H9 (cell line): ENCODE results near the gene ANTXR2. TPM values are rescaled to one million over a fixed set of nuclear protein-coding genes. Genes with fewer than 3 reads are reported as not detected.

ENCODE experiments used
- DNase-seq: peaks from one replicate; pipeline ENCODE4 v3.0.0-alpha.2; 2017
- H2AFZ ChIP-seq: one replicate; pipeline ENCODE4 v1.6.1; 2013; ENCODE audit warnings: mild to moderate bottlenecking, low read length, control low read depth, moderate library complexity
- H2AK5ac ChIP-seq: 2 replicates; pipeline ENCODE4 v1.6.1; 2013; ENCODE audit warnings: low read length, control low read depth, mixed read lengths; ENCODE audit not compliant: insufficient read length
- H2BK120ac ChIP-seq: one replicate; pipeline ENCODE4 v1.6.1; 2013; ENCODE audit warnings: low read depth, mild to moderate bottlenecking, low read length, control low read depth, inconsistent platforms; ENCODE audit not compliant: poor library complexity, severe bottlenecking
- H2BK12ac ChIP-seq: 2 replicates; pipeline ENCODE4 v1.6.1; 2013; ENCODE audit warnings: low read length, control low read depth, mixed read lengths, low read depth; ENCODE audit not compliant: insufficient read length
- H2BK15ac ChIP-seq: 2 replicates; pipeline ENCODE4 v1.6.1; 2013; ENCODE audit warnings: low read depth, low read length, control low read depth
- H2BK20ac ChIP-seq: one replicate; pipeline ENCODE4 v1.6.1; 2013; ENCODE audit warnings: low read depth, mild to moderate bottlenecking, low read length, control low read depth, inconsistent platforms; ENCODE audit not compliant: poor library complexity, severe bottlenecking
- H2BK5ac ChIP-seq: 2 replicates; pipeline ENCODE4 v1.6.1; 2013; ENCODE audit warnings: low read length, control low read depth, mixed read lengths; ENCODE audit not compliant: insufficient read length
- H3K14ac ChIP-seq: 2 replicates; pipeline ENCODE4 v1.6.1; 2013; ENCODE audit warnings: low read length, control low read depth; ENCODE audit not compliant: insufficient read depth
- H3K18ac ChIP-seq: 2 replicates; pipeline ENCODE4 v1.6.1; 2013; ENCODE audit warnings: low read depth, mild to moderate bottlenecking, mixed read lengths, low read length, control low read depth; ENCODE audit not compliant: insufficient read length
- H3K23ac ChIP-seq: 2 replicates; pipeline ENCODE4 v1.6.1; 2013; ENCODE audit warnings: low read length, control low read depth, mixed read lengths, low read depth; ENCODE audit not compliant: insufficient read length
- H3K23me2 ChIP-seq: 2 replicates; pipeline ENCODE4 v1.6.1; 2013; ENCODE audit warnings: low read depth, mild to moderate bottlenecking, mixed read lengths, low read length, control low read depth; ENCODE audit not compliant: insufficient read length, poor library complexity, severe bottlenecking
- H3K27ac ChIP-seq: 2 replicates; pipeline ENCODE4 v1.5.1; 2013; ENCODE audit warnings: low read length, control low read depth, mixed read lengths, low read depth; ENCODE audit not compliant: insufficient read length
- H3K27me3 ChIP-seq: 2 replicates; pipeline ENCODE4 v1.6.1; 2013; ENCODE audit warnings: low read length, control low read depth, inconsistent platforms; ENCODE audit not compliant: insufficient read depth
- H3K4ac ChIP-seq: 2 replicates; pipeline ENCODE4 v1.6.1; 2013; ENCODE audit warnings: low read depth, mild to moderate bottlenecking, control low read depth, inconsistent platforms, low read length, moderate library complexity
- H3K4me1 ChIP-seq: 2 replicates; pipeline ENCODE4 v1.6.1; 2013; ENCODE audit warnings: low read length, control low read depth, inconsistent platforms; ENCODE audit not compliant: insufficient read depth
- H3K4me2 ChIP-seq: 2 replicates; pipeline ENCODE4 v1.6.1; 2013; ENCODE audit warnings: low read length, control low read depth, mixed read lengths; ENCODE audit not compliant: insufficient read length, insufficient read depth
- H3K56ac ChIP-seq: 2 replicates; pipeline ENCODE4 v1.6.1; 2013; ENCODE audit warnings: low read depth, mild to moderate bottlenecking, mixed read lengths, low read length, control low read depth; ENCODE audit not compliant: insufficient read length
- H3K79me1 ChIP-seq: 2 replicates; pipeline ENCODE4 v1.6.1; 2013; ENCODE audit warnings: low read depth, mild to moderate bottlenecking, moderate library complexity, low read length, control low read depth, inconsistent platforms; ENCODE audit not compliant: insufficient read depth, poor library complexity, severe bottlenecking
- H3K79me2 ChIP-seq: 2 replicates; pipeline ENCODE4 v1.6.1; 2013; ENCODE audit warnings: low read length, control low read depth, inconsistent platforms; ENCODE audit not compliant: insufficient read depth
- H3K9ac ChIP-seq: 2 replicates; pipeline ENCODE4 v1.6.1; 2013; ENCODE audit warnings: low read length, control low read depth, mixed read lengths; ENCODE audit not compliant: insufficient read length; ENCODE audit errors: extremely low read depth
- H3K9me3 ChIP-seq: one replicate; pipeline ENCODE4 v1.6.1; 2013; ENCODE audit warnings: low read depth, low read length, inconsistent platforms; ENCODE audit not compliant: control insufficient read depth
- H3T11ph ChIP-seq: one replicate; pipeline ENCODE4 v1.6.1; 2013; ENCODE audit warnings: mild to moderate bottlenecking, low read length, control low read depth, inconsistent platforms
- H4K20me1 ChIP-seq: one replicate; pipeline ENCODE4 v1.6.1; 2013; ENCODE audit not compliant: control insufficient read depth, insufficient read length, insufficient read depth
- H4K5ac ChIP-seq: 2 replicates; pipeline ENCODE4 v1.6.1; 2013; ENCODE audit warnings: low read depth, mild to moderate bottlenecking, mixed read lengths, low read length, control low read depth; ENCODE audit not compliant: insufficient read length
- H4K8ac ChIP-seq: replicated peaks from 2 replicates; pipeline ENCODE4 v1.6.1; 2013; ENCODE audit warnings: low read length, control low read depth, mixed read lengths, low read depth; ENCODE audit not compliant: insufficient read length
- H4K91ac ChIP-seq: 2 replicates; pipeline ENCODE4 v1.6.1; 2013; ENCODE audit warnings: low read depth, mild to moderate bottlenecking, moderate library complexity, mixed read lengths, low read length, control low read depth; ENCODE audit not compliant: insufficient read length
- H3K27ac Mint-ChIP-seq, 3 experiments: 2 replicates in 2 of 3; 3 replicates in 1 of 3; pipeline ENCODE4 v1.8.0; 2020 to 2021; ENCODE audit warnings: mixed read lengths in 3 of 3, mild to moderate bottlenecking in 1 of 3, moderate library complexity in 1 of 3
- H3K27me3 Mint-ChIP-seq: 2 replicates; pipeline ENCODE4 v1.8.0; 2021; ENCODE audit warnings: low read depth, mild to moderate bottlenecking, moderate library complexity, mixed read lengths
- H3K36me3 Mint-ChIP-seq, 3 experiments: 2 replicates in 2 of 3; 3 replicates in 1 of 3; pipeline ENCODE4 v1.8.0; 2020 to 2021; ENCODE audit warnings: low read depth in 3 of 3, mixed read lengths in 3 of 3; ENCODE audit not compliant: insufficient read depth in 1 of 3
- H3K4me1 Mint-ChIP-seq, 2 experiments: 2 replicates each; pipeline ENCODE4 v1.8.0; 2020; ENCODE audit warnings: mixed read lengths in 2 of 2
- H3K4me3 Mint-ChIP-seq, 2 experiments: 2 replicates in 1 of 2; 3 replicates in 1 of 2; pipeline ENCODE4 v1.8.0; 2020 to 2021; ENCODE audit warnings: mild to moderate bottlenecking in 2 of 2, mixed read lengths in 2 of 2, moderate library complexity in 1 of 2
- H3K9me3 Mint-ChIP-seq, 2 experiments: 2 replicates in 1 of 2; 3 replicates in 1 of 2; pipeline ENCODE4 v1.8.0; 2020; ENCODE audit warnings: mild to moderate bottlenecking in 2 of 2, mixed read lengths in 2 of 2, moderate library complexity in 1 of 2
- CTCF ChIP-seq: fragments of 200-600 bp; sonication (generic); conservative IDR thresholded peaks from 3 replicates; pipeline ENCODE4 v1.8.0; 2021; ENCODE audit warnings: antibody characterized with exemption, mild to moderate bottlenecking
- WGBS: extraction: QIAGEN DNeasy Blood & Tissue Kit; methylation state at CpG from one replicate; pipeline ENCODE4 v1.1.7; 2013; ENCODE audit warnings: missing lambda C conversion rate, low lambda C conversion rate, mixed read lengths; ENCODE audit not compliant: insufficient read length; ENCODE audit errors: extremely low coverage; 5-methylcytosine and 5-hydroxymethylcytosine counted together
- total RNA-seq: library from RNA; stranded (reverse); gene quantifications from 2 replicates; pipeline ENCODE4 v1.2.1, GENCODE V29; 2021

Gene ANTXR2
- total RNA-seq, 1 experiment from 2014 or later = 4.7 TPM

DNA sequence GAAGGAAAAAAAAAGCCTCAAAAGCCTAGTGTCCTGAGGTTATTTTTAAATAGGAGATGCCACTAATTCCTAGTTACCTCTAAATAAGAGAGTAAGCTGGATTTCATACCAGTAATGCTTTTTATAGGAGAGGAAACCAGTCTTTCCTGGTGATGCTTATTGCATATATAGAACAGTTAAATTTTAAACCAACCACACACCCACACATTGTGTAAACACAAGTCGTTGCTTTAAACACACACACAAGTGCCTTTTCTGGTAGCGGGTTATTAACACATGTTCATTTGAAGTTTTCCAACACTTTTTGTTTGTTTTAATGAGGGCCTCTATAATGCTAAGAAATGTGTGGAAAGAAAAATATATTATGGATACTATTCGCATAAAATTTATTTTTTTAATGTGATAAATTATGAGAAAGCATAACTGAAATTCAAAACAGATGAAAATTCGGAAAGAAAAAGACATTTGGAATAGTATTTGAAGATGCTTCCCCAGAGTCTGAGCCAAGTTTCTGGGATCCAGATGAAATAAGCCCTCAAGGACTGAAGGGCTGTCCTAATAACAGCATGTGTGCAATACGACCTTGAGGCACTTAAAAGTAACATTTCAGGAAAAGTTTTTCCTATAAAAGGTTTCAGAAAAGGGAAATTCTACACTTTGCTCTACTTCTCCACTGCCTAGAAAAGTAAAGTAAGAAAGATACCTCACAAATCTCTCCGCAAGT, 2.0 kb downstream of the ANTXR2 start:
- no peak for TF ChIP-seq CTCF
- Histone ChIP-seq H4K91ac (no peak overlapping the region), H3K23ac (no peak overlapping the region), H2BK5ac (no peak overlapping the region), H2BK20ac (no peak overlapping the region), H3K23me2 (peaks cover 18% of the 10 kb centered on the region), H2AK5ac (no peak overlapping the region), H3K14ac (no peak overlapping the region), H3T11ph (no peak overlapping the region), H3K4ac (no peak overlapping the region), H3K9ac (no peak overlapping the region), H2BK12ac (no peak overlapping the region), H3K4me1 (no peaks in the 10 kb centered on the region; the same call in 1 of the 2 replicates), H2BK15ac (no peak overlapping the region), H3K9me3 (no peaks in the 10 kb centered on the region), H3K18ac (no peak overlapping the region), H4K20me1 (no peaks in the 10 kb centered on the region), H4K5ac (no peak overlapping the region), H3K79me2 (no peaks in the 10 kb centered on the region), H3K56ac (no peak overlapping the region), H2AFZ (no peak overlapping the region), H3K79me1 (no peaks in the 10 kb centered on the region), H4K8ac (no peak overlapping the region), H2BK120ac (no peak overlapping the region), H3K27me3 (no peaks in the 10 kb centered on the region), H3K4me2 (peak overlapping the region; percentile 87), H3K27ac (no peak overlapping the region)
- Mint-ChIP-seq H3K4me1 (peaks cover 13 to 14% of the 10 kb centered on the region in 2 experiments), H3K27me3 (peaks cover 38% of the 10 kb centered on the region), H3K27ac (no peak overlapping the region), H3K4me3 (peak overlapping the region; percentile 90 to 98), H3K36me3 (peaks cover 0 to 4% (median 0%) of the 10 kb centered on the region in 3 experiments; a peak in 1 of 7 replicates), H3K9me3 (peaks cover 0 to 2% of the 10 kb centered on the region in 2 experiments; a peak in 2 of 5 replicates)
- no peak for DNase-seq
- no CpG with 5 or more reads among the region's 6 CpGs for WGBS
